ENCODE data around the gene CBFA2T3.
"Not testable (repeated sequence)": the region's sequence is repeated elsewhere in the genome, so short reads cannot be mapped to it uniquely, and the experiment has no call there.

Gene CBFA2T3

DNA sequence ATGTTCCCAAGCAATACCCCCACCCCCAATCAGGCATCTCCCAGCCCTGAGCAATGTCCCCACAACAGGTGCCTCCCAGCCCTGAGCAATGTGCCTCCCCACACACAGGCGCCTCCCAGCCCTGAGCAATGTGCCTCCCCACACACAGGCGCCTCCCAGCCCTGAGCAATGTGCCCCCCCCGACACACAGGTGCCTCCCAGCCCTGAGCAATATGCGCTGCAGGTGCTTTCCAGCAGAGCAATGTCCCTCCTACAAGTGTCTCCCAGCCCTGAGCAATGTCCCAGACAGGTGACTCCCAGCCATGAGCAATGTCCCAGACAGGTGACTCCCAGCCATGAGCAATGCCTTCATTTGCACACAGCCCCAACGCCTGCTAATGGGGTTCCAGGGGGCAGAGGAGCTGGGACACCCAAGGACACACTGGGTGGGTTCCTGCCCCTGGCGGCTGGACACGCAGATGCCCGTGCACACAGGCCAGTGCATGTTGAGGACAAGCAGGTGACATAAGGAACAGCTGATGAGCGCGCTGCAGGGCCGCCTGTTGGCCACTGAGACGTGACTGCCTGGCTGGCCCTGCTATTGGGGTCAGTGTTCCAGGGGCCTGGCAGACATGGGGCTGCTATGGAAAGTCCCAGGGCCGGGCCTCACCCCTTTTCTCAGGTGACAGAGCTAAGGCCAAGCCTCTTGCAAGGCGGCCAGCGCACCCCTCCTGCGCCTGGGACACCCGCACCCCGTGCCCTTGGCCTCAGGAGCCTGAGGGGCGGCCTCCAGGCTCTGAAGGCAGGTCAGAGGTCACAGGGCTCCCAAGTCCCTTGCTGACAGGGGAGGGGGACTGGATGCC lies 83.7 kb downstream of the CBFA2T3 start:
- no peak for TF ChIP-seq ZFX (IDR thresholded peaks at IDR 0.05; ENCODE audit: borderline replicate concordance)
- TF ChIP-seq, protein P1, sequence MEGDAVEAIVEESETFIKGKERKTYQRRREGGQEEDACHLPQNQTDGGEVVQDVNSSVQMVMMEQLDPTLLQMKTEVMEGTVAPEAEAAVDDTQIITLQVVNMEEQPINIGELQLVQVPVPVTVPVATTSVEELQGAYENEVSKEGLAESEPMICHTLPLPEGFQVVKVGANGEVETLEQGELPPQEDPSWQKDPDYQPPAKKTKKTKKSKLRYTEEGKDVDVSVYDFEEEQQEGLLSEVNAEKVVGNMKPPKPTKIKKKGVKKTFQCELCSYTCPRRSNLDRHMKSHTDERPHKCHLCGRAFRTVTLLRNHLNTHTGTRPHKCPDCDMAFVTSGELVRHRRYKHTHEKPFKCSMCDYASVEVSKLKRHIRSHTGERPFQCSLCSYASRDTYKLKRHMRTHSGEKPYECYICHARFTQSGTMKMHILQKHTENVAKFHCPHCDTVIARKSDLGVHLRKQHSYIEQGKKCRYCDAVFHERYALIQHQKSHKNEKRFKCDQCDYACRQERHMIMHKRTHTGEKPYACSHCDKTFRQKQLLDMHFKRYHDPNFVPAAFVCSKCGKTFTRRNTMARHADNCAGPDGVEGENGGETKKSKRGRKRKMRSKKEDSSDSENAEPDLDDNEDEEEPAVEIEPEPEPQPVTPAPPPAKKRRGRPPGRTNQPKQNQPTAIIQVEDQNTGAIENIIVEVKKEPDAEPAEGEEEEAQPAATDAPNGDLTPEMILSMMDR (IDR thresholded peaks at IDR 0.05), result no peak
- no peak overlapping the region for H3K27ac ChIP-seq

DNA sequence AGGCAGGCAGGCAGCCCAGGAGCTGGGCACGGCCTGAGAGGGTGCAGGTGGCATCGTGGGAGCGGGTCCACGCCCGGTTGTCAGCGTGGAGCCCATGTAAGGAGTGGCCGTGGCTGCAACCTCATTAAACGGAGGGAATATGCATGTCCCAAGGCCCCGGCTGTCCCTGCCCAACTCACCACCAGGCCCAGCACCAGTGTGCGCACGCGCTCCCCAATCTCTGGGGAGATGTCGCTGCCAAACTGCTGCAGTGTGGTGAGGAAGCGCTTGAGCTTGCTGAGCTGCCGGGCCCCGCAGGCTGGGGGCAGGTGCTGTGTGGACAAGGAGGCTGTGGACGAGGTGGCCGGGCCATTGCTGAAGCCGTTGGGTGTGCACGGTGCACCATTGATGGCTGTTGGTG lies 84.9 kb downstream of the CBFA2T3 start:
- H3K27ac ChIP-seq, result no peak overlapping the region
- TF ChIP-seq, protein P1 (IDR thresholded peaks at IDR 0.05), result no peak
- TF ChIP-seq ZFX (IDR thresholded peaks at IDR 0.05; ENCODE audit: borderline replicate concordance), result no peak

DNA sequence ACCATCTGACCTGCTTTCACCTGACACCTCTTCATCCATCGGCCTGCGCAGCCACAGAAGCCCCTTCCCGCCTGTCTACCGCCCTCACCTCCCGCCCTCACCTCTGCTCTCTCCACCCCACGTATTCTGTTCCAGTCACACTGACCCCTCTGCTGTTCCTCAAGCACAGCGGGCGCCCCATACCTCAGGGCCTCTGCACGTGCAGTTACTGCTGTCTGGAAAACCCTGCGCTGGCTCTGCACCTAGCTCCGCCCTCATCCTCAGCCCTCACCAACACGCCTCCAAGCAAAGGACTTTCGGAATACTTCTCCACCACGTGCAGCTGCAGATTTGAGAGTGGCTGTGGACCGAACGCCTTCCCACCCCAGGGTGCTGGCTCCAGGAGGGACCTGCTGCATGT lies 85.9 kb downstream of the CBFA2T3 start:
- no peak overlapping the region for H3K27ac ChIP-seq
- no peak for TF ChIP-seq ZFX (IDR thresholded peaks at IDR 0.05; ENCODE audit: borderline replicate concordance)
- TF ChIP-seq, protein P1 (IDR thresholded peaks at IDR 0.05), result no peak

DNA sequence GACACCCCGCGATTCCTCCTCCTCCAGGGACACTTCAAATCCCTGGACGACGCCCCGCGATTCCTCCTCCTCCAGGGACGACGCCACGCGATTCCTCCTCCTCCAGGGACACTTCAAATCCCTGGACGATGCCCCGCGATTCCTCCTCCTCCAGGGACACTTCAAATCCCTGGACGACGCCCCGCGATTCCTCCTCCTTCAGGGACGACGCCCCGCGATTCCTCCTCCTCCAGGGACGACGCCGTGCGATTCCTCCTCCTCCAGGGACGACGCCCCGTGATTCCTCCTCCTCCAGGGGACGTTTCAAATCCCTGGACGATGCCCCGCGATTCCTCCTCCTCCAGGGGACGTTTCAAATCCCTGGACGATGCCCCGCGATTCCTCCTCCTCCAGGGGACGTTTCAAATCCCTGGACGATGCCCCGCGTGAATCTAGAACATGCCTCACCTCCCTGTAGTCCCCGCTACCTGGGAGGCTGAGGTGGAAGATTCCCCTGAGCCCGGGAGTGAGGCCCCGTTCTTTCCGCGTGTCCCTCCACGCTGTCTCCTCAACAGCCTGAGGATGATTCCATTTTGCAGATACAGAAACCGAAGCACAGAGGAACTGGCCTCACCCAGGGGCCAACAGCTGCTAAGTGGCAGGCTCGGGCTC lies 87.2 kb downstream of the CBFA2T3 start:
- not testable (repeated sequence) for H3K27ac ChIP-seq

DNA sequence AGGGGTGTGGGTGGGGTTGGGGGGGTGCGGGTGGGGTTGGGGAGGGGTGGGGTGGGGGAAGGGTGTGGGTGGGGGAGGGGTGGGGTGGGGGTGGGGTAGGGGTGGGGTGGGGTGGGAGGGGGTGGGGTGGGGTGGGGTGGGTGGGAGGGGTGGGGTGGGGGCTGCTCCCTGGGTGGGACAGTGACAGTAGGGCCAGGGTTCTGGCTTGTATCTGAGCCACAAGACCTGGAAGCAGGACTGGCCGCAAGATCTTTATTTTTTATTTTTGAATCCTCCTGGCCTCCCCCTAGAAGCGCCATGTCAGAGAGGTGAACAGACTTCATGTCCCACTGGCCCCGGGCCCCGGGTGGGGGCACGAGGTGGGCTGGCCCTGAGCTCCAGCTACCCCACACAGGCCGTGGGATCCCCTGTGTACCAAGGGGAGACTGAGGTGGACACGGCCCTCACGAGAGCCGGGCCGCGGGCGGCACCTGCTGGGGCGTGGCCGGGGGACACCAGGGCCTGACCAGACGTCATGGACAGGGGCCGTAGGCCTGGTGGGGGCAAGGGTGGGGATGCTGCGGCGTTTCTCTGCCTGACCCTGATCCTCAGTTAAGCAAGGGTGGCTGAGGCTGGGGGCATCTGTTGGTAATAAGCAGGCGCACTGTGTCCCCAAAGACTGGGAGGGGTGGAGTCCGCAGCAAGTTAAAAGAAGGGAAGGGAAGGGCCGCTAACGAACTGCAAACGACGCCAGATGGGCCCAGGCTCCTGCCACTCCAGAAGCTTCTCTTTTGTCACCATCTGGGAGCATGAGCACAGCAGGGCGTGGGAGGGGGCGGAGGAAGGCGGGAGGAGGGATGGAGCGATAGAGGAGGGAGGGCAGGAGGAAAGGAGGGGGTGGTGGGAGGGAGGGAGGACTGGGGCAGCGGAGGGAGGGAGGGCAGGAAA lies 88.3 kb downstream of the CBFA2T3 start:
- H3K27ac ChIP-seq, result no peak overlapping the region
- TF ChIP-seq ZFX (IDR thresholded peaks at IDR 0.05; ENCODE audit: borderline replicate concordance), result no peak
- TF ChIP-seq, protein P1 (IDR thresholded peaks at IDR 0.05), result no peak

DNA sequence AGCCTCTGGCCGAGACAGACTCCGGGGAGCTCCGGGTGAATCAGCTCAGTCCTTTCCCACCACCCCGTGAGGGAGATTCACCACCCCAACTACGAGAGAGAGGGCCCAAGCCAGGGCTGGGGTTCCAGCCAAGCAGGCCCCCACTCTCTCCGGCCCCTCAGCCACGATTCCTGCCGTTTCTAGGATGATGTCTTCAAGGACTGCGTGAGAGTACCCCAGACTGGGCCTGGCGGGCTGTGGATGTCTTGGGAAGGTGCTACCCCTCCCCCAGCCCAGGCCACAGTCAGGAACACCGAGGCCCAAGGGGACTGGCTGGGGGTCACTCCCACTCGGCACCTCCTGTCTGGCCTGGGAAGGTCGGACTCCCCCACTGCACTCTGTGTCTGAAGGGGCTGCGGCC lies 89.0 kb downstream of the CBFA2T3 start:
- no peak for TF ChIP-seq ZFX (IDR thresholded peaks at IDR 0.05; ENCODE audit: borderline replicate concordance)
- TF ChIP-seq, protein P1 (IDR thresholded peaks at IDR 0.05), result no peak
- H3K27ac ChIP-seq, result no peak overlapping the region

DNA sequence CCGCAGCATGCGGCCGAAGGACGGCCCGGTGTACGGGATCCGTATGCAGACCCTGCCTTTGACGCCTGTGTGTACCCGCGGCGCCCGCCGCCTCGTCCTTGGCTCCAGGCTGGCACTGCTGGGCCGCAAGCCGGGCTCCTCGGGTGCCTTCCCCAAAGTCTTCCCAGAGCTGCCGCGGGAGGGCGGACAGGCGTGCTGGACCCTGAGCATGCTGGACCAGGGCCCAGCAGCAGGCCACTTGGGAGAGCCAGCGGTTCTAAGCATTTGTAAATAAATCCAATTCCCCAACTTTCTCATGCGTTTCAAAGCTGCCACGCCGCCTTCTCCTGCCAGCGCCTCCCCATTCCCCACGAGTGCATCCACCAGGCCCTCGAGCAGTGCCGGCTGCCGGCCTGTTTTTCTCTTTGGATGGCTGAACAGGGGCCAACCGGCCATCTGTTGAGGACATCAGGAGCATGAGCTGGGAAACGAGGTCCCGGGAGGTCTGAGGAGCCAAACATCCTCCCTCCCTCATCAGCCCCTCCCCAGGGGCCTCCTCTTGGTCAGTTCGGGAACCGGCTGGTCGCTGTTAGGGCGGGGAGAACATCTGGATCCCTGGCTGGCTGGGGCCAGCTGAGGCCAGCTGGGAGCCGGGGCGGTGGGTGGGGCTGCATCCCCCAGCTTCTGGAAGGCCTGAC lies 90.0 kb downstream of the CBFA2T3 start:
- H3K27ac ChIP-seq, result no peak overlapping the region
- no peak for TF ChIP-seq ZFX (IDR thresholded peaks at IDR 0.05; ENCODE audit: borderline replicate concordance)
- TF ChIP-seq, protein P1 (IDR thresholded peaks at IDR 0.05), result no peak

Measured in 22Rv1 (cell line).